ENCODE results near the gene NPAS1. TPM values are rescaled to one million over a fixed set of nuclear protein-coding genes. Genes with fewer than 3 reads are reported as not detected.
A peak's percentile ranks its signal among the peaks of the same experiment; 100 is the strongest.

NPAS1 gene
- total RNA-seq (2014; rRNA removed; shearing (Covaris generic)), result 3.2 and 6.1 TPM in 2 replicates

- Histone ChIP-seq H3K36me3 (replicated peaks; ENCODE audit: control insufficient read depth, insufficient read depth, low read length) (no peaks in the 10 kb centered on the region), H3K27me3 (ENCODE audit: control insufficient read depth, insufficient read depth, low read length) (peaks cover 54% of the 10 kb centered on the region), H3K4me3 (ENCODE audit: insufficient read depth, low read depth, low read length) (peak within 1 kb of the TSS; percentile 48)
- peak; percentile 93 for DNase-seq
These were observed at the start of gene NPAS1 for GRCh38 chr19:47019431-47020041. TSS of gene NPAS1 (plus strand) at chr19:47019837. CDS start at chr19:47021048, 1,211 bp downstream.

- H3K36me3 ChIP-seq (replicated peaks; ENCODE audit: control insufficient read depth, insufficient read depth, low read length), result no peaks in the 10 kb centered on the region; the same call in 1 of the 2 replicates
- no peak for DNase-seq
- H3K27me3 ChIP-seq (ENCODE audit: control insufficient read depth, insufficient read depth, low read length), result no peaks in the 10 kb centered on the region
- H3K4me3 ChIP-seq (ENCODE audit: insufficient read depth, low read depth, low read length), result no peak overlapping the region
These were observed 48.8 kb upstream of the NPAS1 start for GRCh38 chr19:46970815-46971214.

GRCh38 chr19:46972311-46972710, 47.3 kb upstream of the NPAS1 start:
- Histone ChIP-seq H3K36me3 (replicated peaks; ENCODE audit: control insufficient read depth, insufficient read depth, low read length) (no peaks in the 10 kb centered on the region), H3K4me3 (ENCODE audit: insufficient read depth, low read depth, low read length) (no peak overlapping the region), H3K27me3 (ENCODE audit: control insufficient read depth, insufficient read depth, low read length) (no peaks in the 10 kb centered on the region)
- no peak for DNase-seq

- DNase-seq, result no peak
- Histone ChIP-seq H3K27me3 (ENCODE audit: control insufficient read depth, insufficient read depth, low read length) (no peaks in the 10 kb centered on the region), H3K36me3 (replicated peaks; ENCODE audit: control insufficient read depth, insufficient read depth, low read length) (no peaks in the 10 kb centered on the region), H3K4me3 (ENCODE audit: insufficient read depth, low read depth, low read length) (no peak overlapping the region)
These were observed 45.5 kb upstream of the NPAS1 start for GRCh38 chr19:46974181-46974580.

- Histone ChIP-seq H3K27me3 (ENCODE audit: control insufficient read depth, insufficient read depth, low read length) (no peaks in the 10 kb centered on the region), H3K36me3 (replicated peaks; ENCODE audit: control insufficient read depth, insufficient read depth, low read length) (no peaks in the 10 kb centered on the region), H3K4me3 (ENCODE audit: insufficient read depth, low read depth, low read length) (no peak overlapping the region)
- no peak for DNase-seq
These were observed 44.4 kb upstream of the NPAS1 start for GRCh38 chr19:46975011-46975924.

GRCh38 chr19:46975925-46976782, 43.5 kb upstream of the NPAS1 start:
- Histone ChIP-seq H3K27me3 (ENCODE audit: control insufficient read depth, insufficient read depth, low read length) (no peaks in the 10 kb centered on the region), H3K36me3 (replicated peaks; ENCODE audit: control insufficient read depth, insufficient read depth, low read length) (no peaks in the 10 kb centered on the region), H3K4me3 (ENCODE audit: insufficient read depth, low read depth, low read length) (no peak overlapping the region)
- DNase-seq, result peak; percentile 74

GRCh38 chr19:46976845-46977320, 42.8 kb upstream of the NPAS1 start:
- Histone ChIP-seq H3K4me3 (ENCODE audit: insufficient read depth, low read depth, low read length) (no peak overlapping the region), H3K36me3 (replicated peaks; ENCODE audit: control insufficient read depth, insufficient read depth, low read length) (no peaks in the 10 kb centered on the region), H3K27me3 (ENCODE audit: control insufficient read depth, insufficient read depth, low read length) (no peaks in the 10 kb centered on the region)
- DNase-seq, result peak; percentile 73

- DNase-seq, result no peak
- Histone ChIP-seq H3K27me3 (ENCODE audit: control insufficient read depth, insufficient read depth, low read length) (no peaks in the 10 kb centered on the region), H3K4me3 (ENCODE audit: insufficient read depth, low read depth, low read length) (no peak overlapping the region), H3K36me3 (replicated peaks; ENCODE audit: control insufficient read depth, insufficient read depth, low read length) (no peaks in the 10 kb centered on the region)
These were observed 42.1 kb upstream of the NPAS1 start for GRCh38 chr19:46977548-46977947.

GRCh38 chr19:46978171-46978869, 41.3 kb upstream of the NPAS1 start:
- H3K27me3 ChIP-seq (ENCODE audit: control insufficient read depth, insufficient read depth, low read length), result no peaks in the 10 kb centered on the region
- H3K4me3 ChIP-seq (ENCODE audit: insufficient read depth, low read depth, low read length), result no peak overlapping the region
- no peaks in the 10 kb centered on the region for H3K36me3 ChIP-seq (replicated peaks; ENCODE audit: control insufficient read depth, insufficient read depth, low read length)
- DNase-seq, result no peak

- Histone ChIP-seq H3K36me3 (replicated peaks; ENCODE audit: control insufficient read depth, insufficient read depth, low read length) (no peaks in the 10 kb centered on the region), H3K27me3 (ENCODE audit: control insufficient read depth, insufficient read depth, low read length) (no peaks in the 10 kb centered on the region), H3K4me3 (ENCODE audit: insufficient read depth, low read depth, low read length) (no peak overlapping the region)
- DNase-seq, result no peak
These were observed 40.2 kb upstream of the NPAS1 start for GRCh38 chr19:46979126-46980105.

GRCh38 chr19:46980761-46981160, 38.9 kb upstream of the NPAS1 start:
- H3K27me3 ChIP-seq (ENCODE audit: control insufficient read depth, insufficient read depth, low read length), result no peaks in the 10 kb centered on the region

GRCh38 chr19:46981286-46981945, 38.2 kb upstream of the NPAS1 start:
- Histone ChIP-seq H3K4me3 (ENCODE audit: insufficient read depth, low read depth, low read length) (no peak overlapping the region), H3K27me3 (ENCODE audit: control insufficient read depth, insufficient read depth, low read length) (no peaks in the 10 kb centered on the region), H3K36me3 (replicated peaks; ENCODE audit: control insufficient read depth, insufficient read depth, low read length) (no peaks in the 10 kb centered on the region; the same call in 1 of the 2 replicates)
- DNase-seq, result no peak

More at GRCh38 chr19:46980761-46981160, 38.9 kb upstream of the NPAS1 start:
- H3K4me3 ChIP-seq (ENCODE audit: insufficient read depth, low read depth, low read length), result no peak overlapping the region
- DNase-seq, result no peak
- H3K36me3 ChIP-seq (replicated peaks; ENCODE audit: control insufficient read depth, insufficient read depth, low read length), result no peaks in the 10 kb centered on the region; the same call in 1 of the 2 replicates

Data from H7 (cell line).